Hypothalamus (tissue), 51 donors: Measurements from ENCODE around the gene HDHD5.
A peak's percentile ranks its signal among the peaks of the same experiment; 100 is the strongest.

Experiments
- DNase-seq, 51 donors: peaks; one replicate each; lab custom pipeline; 2025; lab: John Stamatoyannopoulos, UW

HDHD5 gene

DNA sequence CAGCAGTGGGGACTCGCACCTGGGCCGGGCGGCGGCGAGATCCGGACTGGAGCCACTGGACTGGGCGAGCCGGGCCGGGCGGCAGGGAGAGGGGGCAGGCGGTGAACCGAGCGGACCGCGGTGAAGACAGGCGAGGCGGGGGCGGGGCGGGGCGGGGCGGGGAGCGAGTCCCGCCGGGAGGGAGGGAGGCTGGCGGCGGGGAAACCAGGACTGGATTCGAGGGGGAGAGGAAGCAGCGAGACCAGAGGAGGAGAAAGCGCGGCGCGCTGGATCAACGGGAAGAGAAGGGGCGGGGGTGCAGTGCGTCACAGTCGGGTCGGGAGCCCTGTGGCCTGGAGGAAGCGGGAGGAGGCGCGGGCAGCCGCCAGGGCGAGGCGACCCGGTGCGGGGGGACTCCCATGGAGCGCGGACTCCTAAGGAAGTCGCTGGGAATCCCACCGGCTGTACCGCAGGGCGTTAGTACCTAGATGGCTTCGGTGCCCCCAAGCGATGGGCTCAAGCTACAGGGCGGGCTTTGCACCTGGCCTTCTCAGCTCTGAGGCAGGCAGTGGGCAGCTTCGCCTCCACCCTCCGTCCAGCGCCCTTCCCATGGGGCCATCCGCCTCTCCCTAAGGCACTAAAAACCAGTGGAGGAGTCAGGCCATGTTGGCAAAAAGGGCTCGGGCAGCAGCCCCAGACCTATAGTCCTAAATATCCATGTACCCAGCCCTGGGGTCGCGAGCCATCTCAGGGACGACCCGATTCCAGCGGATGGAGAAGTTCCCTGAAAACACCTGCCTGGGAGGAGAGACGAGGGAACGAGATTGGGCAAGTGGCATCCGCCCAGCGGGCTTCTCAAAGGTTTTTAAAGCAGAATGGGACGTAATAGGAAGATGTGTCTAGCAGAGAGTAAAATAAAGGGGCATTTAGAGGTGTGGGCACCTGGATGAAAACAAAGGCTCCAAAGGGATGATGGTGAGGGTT lies 37.6 kb downstream of the HDHD5 start, which contains the start of gene TMEM121B:
Gene TMEM121B, minus strand, starts transcription at position 128 of the 963 bp plus-strand sequence. CDS start 233 bp downstream, outside the sequence.
- DNase-seq, result peak in 45 of 51 donors; percentile 21 to 77 (median 51)

DNA sequence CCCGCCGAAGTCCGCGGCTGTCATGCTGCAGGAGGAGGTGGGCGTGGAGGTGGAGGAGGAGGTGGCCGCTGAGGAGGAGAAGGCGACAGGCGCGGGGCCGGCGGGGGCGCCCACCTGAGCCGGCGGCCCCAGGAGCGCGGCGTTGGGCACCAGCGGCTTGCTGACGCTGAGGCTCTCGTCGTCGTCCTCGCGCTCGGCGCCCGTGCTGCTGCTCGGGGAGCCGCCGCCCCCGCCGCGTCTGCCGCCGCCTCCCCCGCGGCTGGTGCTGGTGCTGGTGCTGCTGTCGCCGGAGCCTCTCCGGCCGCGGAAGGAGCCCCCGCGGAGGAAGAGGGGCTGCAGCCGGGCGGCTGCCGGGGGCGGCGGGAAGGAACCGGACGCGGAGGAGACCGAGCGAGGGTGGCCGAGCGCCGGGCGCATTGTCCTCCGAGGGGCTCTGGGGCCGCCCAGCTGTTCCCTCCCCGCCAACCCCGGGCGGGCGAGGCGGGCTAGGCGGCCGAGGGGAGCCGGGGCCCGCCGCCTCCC lies 38.3 kb downstream of the HDHD5 start:
- peak in 2 of 51 donors; percentile 33 to 42 for DNase-seq

DNA sequence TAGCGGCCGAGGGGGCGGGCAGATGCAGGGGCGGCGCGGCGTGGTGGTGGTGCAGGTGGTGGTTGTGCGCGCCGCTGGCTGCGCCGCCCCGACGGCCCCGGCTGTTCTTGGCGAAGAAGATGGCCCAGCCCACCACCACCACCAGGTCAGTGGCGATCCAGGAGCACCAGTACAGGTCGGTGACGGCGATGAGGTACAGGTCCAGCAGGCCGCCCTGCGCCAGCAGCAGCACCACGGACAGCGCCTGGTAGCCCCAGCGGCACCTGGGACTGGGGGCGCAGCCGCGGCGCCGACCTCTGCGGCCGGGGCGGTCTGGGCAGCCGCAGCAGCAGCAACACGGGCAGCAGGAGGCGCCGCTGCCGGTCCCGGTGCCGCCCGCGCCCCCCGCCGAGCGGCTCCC lies 38.8 kb downstream of the HDHD5 start:
- peak in 3 of 51 donors; percentile 25 to 30 (median 28) for DNase-seq

DNA sequence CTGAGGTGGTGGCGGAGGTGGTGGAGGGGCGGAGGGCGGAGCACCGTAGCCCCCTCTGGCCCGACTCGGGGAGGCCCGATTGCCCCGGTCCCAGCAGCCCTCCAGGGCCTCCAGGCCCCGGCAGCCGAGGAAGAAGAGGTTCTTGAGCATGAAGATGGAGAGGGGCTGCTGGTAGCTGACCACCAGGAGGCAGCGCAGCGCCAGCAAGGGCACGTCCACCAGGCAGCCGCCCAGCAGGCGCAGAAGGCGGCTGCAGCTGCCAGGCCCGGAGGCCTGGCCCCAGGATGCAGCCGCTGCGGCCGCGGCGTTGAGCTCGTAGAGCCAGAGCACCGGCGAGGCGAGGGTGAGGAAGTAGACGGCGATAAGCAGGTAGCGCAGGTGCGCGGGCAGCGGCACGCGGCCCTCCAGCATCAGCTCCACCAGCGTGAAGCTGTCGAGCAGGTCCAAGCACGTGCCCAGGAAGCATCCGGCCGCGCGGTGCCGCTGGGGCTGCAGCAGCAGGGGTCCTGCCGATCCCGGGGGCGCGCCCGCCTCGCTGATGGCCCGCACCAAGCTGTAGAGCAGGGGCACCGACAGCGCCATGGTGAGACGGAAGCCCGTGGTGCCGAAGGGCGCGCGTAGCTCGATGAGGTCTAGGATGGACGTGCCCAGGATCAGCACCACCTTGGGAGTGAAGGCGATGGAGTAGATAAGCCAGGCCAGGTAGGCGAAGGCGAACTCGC lies 39.4 kb downstream of the HDHD5 start:
- DNase-seq, result peak in 5 of 51 donors; percentile 11 to 42 (median 23)

DNA sequence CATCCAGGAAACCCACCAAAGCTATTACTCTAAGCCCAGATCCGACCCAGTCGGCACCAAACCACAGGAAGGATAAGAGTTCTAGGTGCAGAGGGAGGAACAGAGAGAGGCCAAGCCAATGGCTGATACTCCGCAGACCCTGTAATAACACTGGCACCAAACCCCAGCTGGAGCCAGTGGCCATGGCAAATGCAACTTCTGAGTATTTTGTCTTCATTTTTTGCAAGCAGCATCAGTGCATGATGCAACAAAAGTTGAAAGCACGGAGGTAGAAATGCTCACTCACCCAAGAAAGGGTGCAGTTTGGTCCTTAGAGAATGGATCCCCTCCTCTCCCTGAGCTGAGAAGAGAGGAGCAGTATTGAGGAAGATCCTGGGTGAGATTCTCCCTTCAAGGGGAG lies 40.7 kb downstream of the HDHD5 start:
- DNase-seq, result no peak

DNA sequence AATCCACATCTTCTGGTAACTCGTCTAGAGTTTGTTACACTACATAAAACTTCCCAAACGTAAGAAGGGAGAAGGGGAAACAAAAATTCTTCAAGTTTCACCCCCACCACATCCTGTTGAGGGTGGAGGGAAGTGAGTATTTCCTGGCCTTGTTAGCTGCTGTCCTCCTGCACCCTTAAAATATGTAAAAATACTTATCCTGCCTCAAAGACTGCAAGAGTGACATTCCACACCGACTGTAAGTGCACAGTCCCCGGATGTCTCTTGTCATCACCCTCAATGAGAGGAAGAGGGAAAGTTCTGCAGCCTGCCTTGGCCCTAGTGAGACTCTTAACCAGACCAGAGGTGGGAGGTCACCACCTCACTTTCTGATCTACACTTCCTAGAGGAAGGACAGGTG lies 41.2 kb downstream of the HDHD5 start:
- peak in 1 of 51 donors; percentile 23 for DNase-seq

DNA sequence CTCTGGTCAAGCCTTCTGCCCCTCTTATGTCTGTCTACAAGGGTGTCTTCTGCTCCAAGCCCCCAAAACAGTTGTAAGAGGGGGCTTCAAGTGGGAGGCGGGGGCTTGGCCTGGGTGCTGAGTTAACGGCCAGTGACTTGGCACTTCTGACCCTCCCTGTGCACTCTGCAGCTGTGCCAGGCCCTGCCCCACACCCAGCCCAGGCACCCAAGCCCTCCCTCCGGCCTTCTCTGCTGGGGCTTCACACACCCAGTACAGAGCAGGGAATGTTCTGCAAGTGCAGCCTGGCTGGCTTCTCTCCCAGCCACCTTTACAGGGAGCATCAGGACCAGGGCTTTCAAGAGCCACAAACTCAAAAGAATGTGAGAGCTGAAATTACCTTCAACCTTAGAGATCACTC lies 41.7 kb downstream of the HDHD5 start:
- DNase-seq, result no peak

DNA sequence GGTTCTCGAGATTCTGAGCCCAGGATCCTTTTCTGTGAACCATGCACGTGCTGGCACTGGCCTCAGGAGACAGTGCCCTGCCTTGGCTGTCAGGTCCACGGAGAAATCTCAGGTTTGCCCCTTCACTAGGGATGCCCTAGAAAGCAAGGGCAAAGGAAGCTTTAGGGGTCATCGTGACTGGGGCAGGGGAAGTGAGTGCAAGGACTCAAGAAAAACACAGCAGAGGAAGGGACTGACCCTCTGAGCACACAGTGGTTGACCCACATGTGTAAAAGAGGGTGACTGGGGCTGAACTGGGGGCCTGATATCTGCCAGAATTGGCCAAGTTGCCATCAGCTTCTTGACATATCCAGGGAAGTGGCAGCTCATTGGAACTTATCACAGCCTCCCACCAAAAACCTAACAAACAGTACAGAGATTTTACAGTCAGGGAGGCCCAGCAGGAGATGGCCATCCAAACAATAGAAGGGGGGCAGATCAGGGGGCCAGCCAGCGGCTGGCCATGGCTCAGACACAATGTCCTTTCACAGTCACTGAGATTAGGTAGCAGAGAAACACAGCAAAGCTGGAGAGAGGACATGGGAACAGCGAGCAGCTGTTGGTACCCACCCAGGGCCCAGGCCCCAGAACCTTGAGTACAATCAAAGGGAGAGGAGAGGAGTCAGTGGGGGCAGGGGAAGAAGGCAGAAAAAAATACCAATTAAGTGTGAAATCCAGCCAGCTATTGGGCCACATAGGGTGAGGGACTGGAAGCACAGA lies 42.3 kb downstream of the HDHD5 start:
- no peak for DNase-seq

DNA sequence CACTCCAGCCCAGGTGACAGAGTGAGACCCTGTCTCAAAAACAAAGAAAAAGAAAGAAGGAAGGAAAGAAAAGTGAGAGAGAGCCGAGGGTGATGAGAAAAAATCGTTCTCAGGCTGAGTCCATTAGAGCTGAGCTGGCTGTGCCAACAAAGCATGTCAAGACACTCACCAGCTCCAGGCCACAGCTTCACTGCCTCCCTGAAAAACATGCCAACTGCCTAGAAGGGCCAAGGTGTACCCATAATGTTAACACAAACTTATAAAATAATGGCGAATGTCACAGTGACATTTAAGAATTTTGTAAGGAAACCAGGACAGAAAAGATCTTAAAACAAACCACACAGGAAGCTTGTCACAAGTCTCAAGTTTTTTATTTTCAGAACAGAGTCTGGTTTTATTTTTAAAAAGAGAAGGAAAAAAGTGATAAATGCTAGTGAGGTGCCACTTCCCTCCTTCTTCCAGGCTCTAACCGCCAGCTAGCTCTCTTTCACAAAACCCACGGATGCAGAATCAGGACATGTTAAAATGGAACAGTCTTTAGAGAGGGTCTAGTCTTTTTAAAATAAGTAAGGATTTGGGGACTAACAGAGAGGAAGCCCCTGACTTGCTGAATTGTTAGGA lies 43.0 kb downstream of the HDHD5 start:
- DNase-seq, result peak in 1 of 51 donors; percentile 13

DNA sequence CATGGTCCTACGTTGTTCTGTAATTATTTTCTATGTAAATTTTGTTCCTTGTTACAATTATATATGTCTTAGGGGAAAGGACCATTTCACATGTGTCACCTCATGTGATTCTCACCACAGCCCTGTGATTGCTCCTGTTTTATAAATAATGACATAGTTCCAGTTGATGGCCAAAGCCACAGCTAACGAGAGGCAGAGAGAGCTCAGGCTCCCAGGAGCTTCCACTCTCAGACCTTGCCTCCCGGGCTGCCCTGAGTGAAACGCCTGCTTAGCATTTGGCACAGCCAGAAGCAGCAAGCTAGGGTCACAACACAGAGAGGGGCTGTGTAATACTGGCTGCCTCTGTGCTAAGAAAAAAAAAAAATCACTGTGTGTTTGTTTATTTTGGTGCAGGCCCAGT lies 43.8 kb downstream of the HDHD5 start:
- DNase-seq, result no peak

DNA sequence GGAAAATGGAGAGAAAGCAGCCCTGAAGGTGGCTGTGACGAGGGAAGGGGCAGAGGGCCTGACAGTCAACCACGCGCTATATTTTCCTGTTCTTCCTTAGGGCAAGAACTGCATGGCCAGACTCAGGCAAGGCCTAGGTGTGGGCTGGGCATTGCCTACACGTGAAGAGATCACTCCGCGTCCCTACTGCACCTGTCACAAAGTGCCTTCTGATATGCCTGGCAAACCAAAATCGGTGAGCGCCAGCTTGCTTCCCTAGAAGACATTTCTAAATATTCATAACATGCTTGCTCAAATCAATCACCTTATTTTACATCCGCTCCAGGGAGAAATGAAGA lies 44.2 kb downstream of the HDHD5 start:
- no peak for DNase-seq

DNA sequence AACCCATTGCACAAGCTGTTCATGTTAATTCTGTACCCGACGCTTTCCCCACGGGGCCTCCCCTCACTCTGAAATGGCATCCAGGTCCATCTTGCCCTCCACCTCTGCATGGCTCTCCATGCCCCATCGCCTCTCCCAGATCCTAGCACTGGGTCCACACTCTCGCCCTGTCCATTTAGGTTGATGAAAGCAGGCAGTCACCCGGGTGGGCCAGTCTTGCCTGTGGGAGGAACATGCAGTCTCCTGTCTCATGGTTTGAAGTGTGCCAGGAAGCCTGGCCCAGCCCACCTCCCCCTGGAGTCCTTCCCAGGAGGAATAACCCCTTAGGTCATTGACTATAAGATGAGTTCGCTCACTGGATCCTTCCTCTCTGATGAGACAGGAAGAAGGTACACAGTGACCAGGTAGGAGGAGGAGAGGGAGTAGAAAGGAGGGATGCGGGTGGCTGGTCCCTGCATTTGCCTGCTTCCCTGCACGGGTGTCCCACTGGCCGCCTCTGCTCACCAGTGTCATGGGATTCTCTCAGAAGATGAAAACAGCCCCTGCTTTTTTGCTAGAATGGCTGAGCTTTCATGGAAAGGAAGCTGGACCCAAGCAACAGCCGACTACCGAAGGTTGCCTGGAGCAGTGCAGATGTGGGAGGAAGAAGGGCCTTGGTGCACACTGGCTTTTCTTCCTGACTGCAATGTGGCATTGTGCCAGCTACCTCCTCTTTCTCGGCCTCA lies 44.7 kb downstream of the HDHD5 start:
- DNase-seq, result no peak

DNA sequence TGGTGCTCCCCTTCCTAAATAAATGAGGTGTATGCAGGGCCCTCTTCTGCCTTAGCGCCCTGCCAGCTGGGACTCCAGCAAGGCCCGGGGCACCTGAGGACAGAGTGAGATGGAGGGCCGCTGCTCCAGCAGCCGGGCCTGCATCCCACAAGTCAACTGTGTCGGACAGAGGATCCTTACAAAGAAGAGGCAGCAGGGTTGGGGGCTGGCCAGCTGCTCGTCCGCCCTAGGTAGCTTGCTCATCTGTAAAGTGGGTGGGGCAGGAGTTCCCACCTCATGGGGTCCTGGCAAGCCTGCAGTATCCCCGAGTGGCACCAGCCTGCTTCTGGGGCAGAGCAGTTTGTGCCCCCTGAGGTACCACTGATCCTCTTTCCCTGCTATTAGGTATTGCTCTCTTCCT lies 45.5 kb downstream of the HDHD5 start:
- no peak for DNase-seq

DNA sequence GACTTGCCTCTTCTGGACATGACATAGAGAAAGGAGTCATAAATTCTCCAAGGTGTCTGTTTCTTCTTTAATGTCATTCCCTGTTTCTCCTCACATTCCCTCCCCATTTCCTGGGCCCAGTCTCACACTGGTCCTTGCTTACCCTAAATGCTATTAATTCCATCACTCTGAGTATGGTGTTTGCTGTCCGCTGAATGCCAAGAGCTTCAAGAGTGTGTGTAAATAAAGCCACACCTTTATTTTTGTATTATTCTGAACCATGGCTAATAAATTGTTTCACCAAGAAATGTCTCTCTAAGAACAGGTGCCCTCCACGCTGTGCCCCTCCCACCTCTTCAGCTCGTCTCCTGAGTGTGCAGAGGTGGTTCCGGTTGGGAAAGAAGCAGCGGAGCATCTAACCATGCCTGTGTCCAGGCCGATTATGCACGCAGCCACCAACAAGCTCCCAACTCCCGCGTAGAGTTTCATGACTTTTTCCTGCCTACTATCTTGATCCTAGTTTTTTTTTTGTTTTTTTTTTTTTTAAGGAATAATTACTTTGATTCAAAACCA lies 46.5 kb downstream of the HDHD5 start:
- no peak for DNase-seq

DNA sequence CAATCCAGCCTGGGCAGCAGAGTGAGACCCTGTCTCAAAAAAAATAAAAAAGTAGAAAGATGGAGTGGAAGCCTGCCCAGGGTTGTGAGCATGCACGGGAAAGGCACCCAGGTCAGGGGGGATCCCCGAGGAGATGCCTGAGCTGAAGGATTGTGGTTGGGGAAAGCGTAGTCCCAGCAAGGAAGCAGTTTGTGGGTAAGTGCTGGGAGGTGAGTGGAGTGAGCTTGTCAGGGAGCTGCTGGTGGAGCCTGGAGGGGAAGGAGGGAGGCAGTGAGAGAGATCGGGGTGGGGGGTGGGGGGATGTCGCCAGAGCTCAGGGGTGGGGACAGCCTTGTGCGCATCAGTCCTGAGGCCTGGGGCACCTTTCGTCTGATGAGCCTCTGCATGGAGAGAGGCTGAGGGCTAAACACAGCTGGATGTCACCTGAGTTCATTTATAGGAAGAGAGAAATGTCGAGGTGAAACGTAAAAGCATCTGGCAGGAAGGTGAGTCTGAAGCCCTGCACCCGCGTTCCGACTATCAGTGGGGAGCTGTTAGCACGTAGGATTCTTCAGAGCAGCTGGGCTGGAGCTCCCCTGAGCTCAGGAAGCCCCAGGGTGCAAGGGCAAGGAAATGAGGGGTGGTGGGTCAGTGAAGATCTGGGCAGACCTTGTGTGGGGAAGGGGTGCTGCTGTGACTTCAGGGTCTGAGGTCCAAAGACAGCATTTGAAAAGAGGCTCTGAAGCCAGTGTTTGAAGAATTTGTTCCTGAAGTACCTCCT lies 48.1 kb downstream of the HDHD5 start:
- no peak for DNase-seq

DNA sequence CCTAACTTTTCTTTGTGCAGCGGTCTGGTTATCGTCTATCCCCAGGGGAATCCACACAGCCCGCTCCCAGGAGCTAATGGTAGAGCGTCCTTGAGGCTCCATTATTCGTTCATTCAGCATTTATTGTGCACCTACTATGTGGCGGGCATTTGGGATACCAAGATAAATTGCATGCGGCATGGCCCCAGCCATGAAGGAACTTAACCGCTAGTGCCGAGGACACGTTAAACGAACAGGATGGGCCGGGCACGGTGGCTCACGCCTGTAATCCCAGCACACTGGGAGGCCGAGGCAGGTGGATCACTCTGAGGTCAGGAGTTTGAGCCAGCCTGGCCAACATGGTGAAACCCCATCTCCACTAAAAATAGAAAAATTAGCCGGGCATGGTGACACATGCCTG lies 49.1 kb downstream of the HDHD5 start:
- no peak for DNase-seq

DNA sequence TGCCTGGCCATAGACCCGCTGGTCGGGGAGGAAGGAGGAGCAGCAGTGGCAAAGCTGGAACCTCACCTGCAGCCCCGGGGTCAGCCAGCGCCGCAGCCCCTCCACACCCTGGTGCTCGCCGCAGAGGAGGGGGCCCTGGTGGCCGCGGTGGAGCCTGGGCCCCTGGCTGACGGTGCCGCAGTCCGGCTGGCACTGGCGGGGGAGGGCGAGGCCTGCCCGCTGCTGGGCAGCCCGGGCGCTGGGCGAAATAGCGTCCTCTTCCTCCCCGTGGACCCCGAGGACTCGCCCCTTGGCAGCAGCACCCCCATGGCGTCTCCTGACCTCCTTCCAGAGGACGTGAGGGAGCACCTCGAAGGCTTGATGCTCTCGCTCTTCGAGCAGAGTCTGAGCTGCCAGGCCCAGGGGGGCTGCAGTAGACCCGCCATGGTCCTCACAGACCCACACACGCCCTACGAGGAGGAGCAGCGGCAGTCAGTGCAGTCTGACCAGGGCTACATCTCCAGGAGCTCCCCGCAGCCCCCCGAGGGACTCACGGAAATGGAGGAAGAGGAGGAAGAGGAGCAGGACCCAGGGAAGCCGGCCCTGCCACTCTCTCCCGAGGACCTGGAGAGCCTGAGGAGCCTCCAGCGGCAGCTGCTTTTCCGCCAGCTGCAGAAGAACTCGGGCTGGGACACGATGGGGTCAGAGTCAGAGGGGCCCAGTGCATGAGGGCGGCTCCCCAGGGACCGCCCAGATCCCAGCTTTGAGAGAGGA lies 49.8 kb downstream of the HDHD5 start:
- DNase-seq, result no peak
